ENCODE data around the gene ZC3H4. TPM values are rescaled to one million over a fixed set of nuclear protein-coding genes. Genes with fewer than 3 reads are reported as not detected.
A peak's percentile ranks its signal among the peaks of the same experiment; 100 is the strongest.

The ZC3H4 gene
- total RNA-seq, 1 experiment from 2014 or later: 51.9 TPM

DNA sequence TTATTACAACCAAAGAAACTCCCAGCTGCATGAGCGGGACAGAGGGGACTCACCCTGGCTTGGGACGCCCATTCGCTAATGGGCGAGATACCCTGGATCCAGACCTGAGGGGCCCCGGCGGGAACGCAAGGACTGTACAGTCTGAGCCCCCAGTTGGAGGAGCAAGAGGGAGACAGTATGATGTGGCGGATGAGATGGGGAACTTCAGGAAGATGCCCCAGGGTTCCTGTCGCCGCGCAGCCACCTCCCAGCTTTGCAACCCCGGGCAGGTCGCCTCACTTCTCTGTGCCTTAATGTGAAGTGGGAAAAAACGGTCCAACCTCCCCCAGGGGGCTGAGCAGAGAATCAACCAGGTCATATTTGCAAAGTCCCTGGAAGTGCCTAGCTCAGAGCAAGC, 91.4 kb downstream of the ZC3H4 start:
- Histone ChIP-seq H3K4me2 (no peak overlapping the region), H3F3A (ENCODE audit: insufficient read depth, low read depth) (peaks cover 7% of the 10 kb centered on the region; the same call in 1 of the 2 replicates), H3K4me1 (replicated peaks; ENCODE audit: insufficient read depth) (0 out of 2 replicates have a peak, but pooled peaks cover 5% of the 10 kb centered on the region), H4K20me1 (ENCODE audit: insufficient read depth) (no peaks in the 10 kb centered on the region), H3K9me2 (ENCODE audit: insufficient read depth) (no peaks in the 10 kb centered on the region), H3K27ac (no peak overlapping the region), H2AFZ (no peak overlapping the region), H3K79me2 (ENCODE audit: low read depth) (no peaks in the 10 kb centered on the region), H3K4me3 (no peak overlapping the region), H3K27me3 (ENCODE audit: insufficient read depth, low read depth) (peaks cover 55% of the 10 kb centered on the region), H3K9me3 (ENCODE audit: insufficient read depth, low read depth) (no peaks in the 10 kb centered on the region), H3K36me3 (ENCODE audit: low read depth) (no peaks in the 10 kb centered on the region)
- TF ChIP-seq, protein P1, sequence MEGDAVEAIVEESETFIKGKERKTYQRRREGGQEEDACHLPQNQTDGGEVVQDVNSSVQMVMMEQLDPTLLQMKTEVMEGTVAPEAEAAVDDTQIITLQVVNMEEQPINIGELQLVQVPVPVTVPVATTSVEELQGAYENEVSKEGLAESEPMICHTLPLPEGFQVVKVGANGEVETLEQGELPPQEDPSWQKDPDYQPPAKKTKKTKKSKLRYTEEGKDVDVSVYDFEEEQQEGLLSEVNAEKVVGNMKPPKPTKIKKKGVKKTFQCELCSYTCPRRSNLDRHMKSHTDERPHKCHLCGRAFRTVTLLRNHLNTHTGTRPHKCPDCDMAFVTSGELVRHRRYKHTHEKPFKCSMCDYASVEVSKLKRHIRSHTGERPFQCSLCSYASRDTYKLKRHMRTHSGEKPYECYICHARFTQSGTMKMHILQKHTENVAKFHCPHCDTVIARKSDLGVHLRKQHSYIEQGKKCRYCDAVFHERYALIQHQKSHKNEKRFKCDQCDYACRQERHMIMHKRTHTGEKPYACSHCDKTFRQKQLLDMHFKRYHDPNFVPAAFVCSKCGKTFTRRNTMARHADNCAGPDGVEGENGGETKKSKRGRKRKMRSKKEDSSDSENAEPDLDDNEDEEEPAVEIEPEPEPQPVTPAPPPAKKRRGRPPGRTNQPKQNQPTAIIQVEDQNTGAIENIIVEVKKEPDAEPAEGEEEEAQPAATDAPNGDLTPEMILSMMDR (conservative IDR thresholded peaks at IDR 0.05): no peak
- TF ChIP-seq EZH2 (IDR thresholded peaks at IDR 0.05; ENCODE audit: low read depth): no peak
- no TSS peak for BruUV-seq (replicated peaks)
- ChIA-PET CTCF (interaction anchor here (0.6 to 0.9 kb wide), 2 partner anchors 9 to 19 kb away, joined by 3 read pairs; no protein-coding TSS in a partner anchor), POLR2A (ENCODE audit: unreplicated experiment) (no interaction called here)
- DNase-seq: peak in 1 of 2 experiments; percentile 32
- intact Hi-C loops (cut with micrococcal nuclease; ENCODE audit: unreplicated experiment): no loop called here

DNA sequence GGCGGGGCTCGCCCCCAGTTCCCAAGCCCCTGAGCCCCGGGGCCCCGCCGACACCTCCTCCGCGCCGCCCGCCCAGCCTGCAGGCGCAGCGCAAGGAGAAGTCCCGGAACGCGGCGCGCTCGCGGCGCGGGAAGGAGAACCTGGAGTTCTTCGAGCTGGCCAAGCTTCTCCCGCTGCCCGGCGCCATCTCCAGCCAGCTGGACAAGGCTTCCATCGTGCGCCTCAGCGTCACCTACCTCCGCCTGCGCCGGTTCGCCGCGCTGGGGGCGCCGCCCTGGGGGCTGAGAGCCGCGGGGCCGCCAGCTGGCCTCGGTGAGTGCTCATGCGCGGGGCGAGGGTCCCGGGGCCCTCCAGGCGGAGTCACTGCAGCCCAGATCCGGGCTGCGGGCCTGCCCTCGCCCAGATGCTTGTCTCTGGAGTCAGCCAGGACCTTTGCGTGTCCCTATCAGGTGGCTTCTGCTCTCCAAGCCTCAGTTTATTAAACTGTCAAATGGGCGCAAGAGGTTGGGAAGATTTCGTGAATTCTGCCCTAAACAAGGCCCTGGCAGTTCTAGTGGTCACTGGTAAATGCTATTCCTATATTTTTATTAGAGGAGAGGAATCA, 91.9 kb downstream of the ZC3H4 start:
- TF ChIP-seq, protein P1 (conservative IDR thresholded peaks at IDR 0.05): no peak
- peak; percentile 93; the same call in 1 of the 2 replicates for TF ChIP-seq EZH2 (IDR thresholded peaks at IDR 0.05; ENCODE audit: low read depth)
- Histone ChIP-seq H3K9me2 (ENCODE audit: insufficient read depth) (no peaks in the 10 kb centered on the region), H3K4me2 (peak overlapping the region; percentile 62), H3K36me3 (ENCODE audit: low read depth) (no peaks in the 10 kb centered on the region), H4K20me1 (ENCODE audit: insufficient read depth) (no peaks in the 10 kb centered on the region), H3F3A (ENCODE audit: insufficient read depth, low read depth) (peaks cover 12% of the 10 kb centered on the region; the same call in 1 of the 2 replicates), H3K27me3 (ENCODE audit: insufficient read depth, low read depth) (peaks cover 51% of the 10 kb centered on the region), H3K9me3 (ENCODE audit: insufficient read depth, low read depth) (no peaks in the 10 kb centered on the region), H3K79me2 (ENCODE audit: low read depth) (no peaks in the 10 kb centered on the region), H3K4me3 (no peak overlapping the region), H3K27ac (no peak overlapping the region), H3K4me1 (replicated peaks; ENCODE audit: insufficient read depth) (0 out of 2 replicates have a peak, but pooled peaks cover 5% of the 10 kb centered on the region), H2AFZ (no peak overlapping the region)
- ChIA-PET POLR2A (ENCODE audit: unreplicated experiment) (no interaction called here), CTCF (interaction anchor here (0.6 to 0.9 kb wide), 2 partner anchors 9 to 18 kb away, joined by 3 read pairs; no protein-coding TSS in a partner anchor)
- intact Hi-C loops (cut with micrococcal nuclease; ENCODE audit: unreplicated experiment): no loop called here
- BruUV-seq (replicated peaks): no TSS peak
- peak in 1 of 2 experiments; percentile 21 for DNase-seq

DNA sequence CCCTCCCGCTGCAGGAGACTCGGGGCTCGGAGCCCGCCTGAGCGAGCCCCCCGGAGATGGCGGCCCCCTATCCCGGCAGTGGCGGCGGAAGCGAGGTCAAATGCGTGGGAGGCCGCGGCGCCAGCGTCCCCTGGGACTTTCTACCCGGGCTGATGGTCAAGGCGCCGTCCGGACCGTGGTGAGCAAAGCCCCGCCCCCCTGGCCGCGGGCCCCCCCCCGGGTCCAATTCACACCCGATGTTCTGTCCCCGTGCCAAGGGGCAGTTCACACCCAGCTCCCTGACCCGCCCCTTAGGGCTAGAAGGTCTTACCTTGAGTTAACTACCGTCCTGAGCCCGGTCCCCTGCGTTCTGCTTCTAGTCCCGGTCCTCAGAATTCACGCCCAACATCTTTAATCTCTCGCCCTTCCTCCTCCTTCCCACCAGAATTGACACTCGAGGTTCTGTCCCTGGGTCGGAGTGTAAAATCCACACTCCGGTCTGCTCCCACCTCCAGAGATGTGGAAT, 92.5 kb downstream of the ZC3H4 start:
- TF ChIP-seq EZH2 (IDR thresholded peaks at IDR 0.05; ENCODE audit: low read depth): no peak
- TF ChIP-seq, protein P1 (conservative IDR thresholded peaks at IDR 0.05): no peak
- peak overlapping the region; percentile 62 for H3K4me2 ChIP-seq
- H3K27ac ChIP-seq: no peak overlapping the region
- H3K4me3 ChIP-seq: no peak overlapping the region; the same call in 1 of the 2 replicates
- no peaks in the 10 kb centered on the region for H3K9me3 ChIP-seq (ENCODE audit: insufficient read depth, low read depth)
- POLR2A ChIA-PET (ENCODE audit: unreplicated experiment): no interaction called here
- CTCF ChIA-PET: no interaction called here
- H3K79me2 ChIP-seq (ENCODE audit: low read depth): no peaks in the 10 kb centered on the region
- H3F3A ChIP-seq (ENCODE audit: insufficient read depth, low read depth): peaks cover 14% of the 10 kb centered on the region; the same call in 1 of the 2 replicates
- DNase-seq: no peak
- H3K9me2 ChIP-seq (ENCODE audit: insufficient read depth): no peaks in the 10 kb centered on the region
- H4K20me1 ChIP-seq (ENCODE audit: insufficient read depth): no peaks in the 10 kb centered on the region
- H2AFZ ChIP-seq: no peak overlapping the region
- no TSS peak for BruUV-seq (replicated peaks)
- 0 out of 2 replicates have a peak, but pooled peaks cover 5% of the 10 kb centered on the region for H3K4me1 ChIP-seq (replicated peaks; ENCODE audit: insufficient read depth)
- intact Hi-C loops (cut with micrococcal nuclease; ENCODE audit: unreplicated experiment): no loop called here
- H3K36me3 ChIP-seq (ENCODE audit: low read depth): no peaks in the 10 kb centered on the region
- peaks cover 49% of the 10 kb centered on the region for H3K27me3 ChIP-seq (ENCODE audit: insufficient read depth, low read depth)

Measured in PC-9 (cell line).